ENCODE results near the gene TMEM132C.

- TF ChIP-seq CTCF (IDR thresholded peaks at IDR 0.05) (no peak), POLR2A (IDR thresholded peaks at IDR 0.05) (no peak)
Measured at GRCh38 chr12:128288896-128289295, 21.9 kb downstream of the TMEM132C start.

Measured in esophagus squamous epithelium (tissue), 4 donors.